Body of pancreas (tissue), 4 donors: Measurements from ENCODE around the gene ALG3.

Source experiments
- CTCF ChIP-seq, 7 experiments: fragments of 450-650 bp in 4 of 7; fragments of 200-600 bp in 3 of 7; sonication (generic) in 3 of 7; IDR thresholded peaks; one replicate each; pipeline ENCODE4 v1.5.1; 2016 to 2019; ENCODE audit warnings: antibody characterized with exemption in 7 of 7
- POLR2A ChIP-seq, 3 donors: fragments of 450-650 bp; IDR thresholded peaks; one replicate each; pipeline ENCODE4 v1.6.1; 2016; ENCODE audit warnings: antibody characterized with exemption in 3 of 3, mild to moderate bottlenecking in 2 of 3

- no peak for TF ChIP-seq CTCF (IDR thresholded peaks at IDR 0.05)
- no peak for TF ChIP-seq POLR2A (IDR thresholded peaks at IDR 0.05)
These were observed 6.5 kb downstream of the ALG3 start for GRCh38 chr3:184242297-184242685.
